ES-I3 (cell line): ENCODE measurements around the gene TANC2.
A peak's percentile ranks its signal among the peaks of the same experiment; 100 is the strongest.

Source experiments
- H3K36me3 ChIP-seq: 2 replicates; pipeline ENCODE4 v1.6.1; 2013; ENCODE audit warnings: mild to moderate bottlenecking, low read length, control low read depth, moderate library complexity; ENCODE audit not compliant: insufficient read depth
- H3K4me1 ChIP-seq: 2 replicates; pipeline ENCODE4 v1.6.1; 2013; ENCODE audit warnings: mild to moderate bottlenecking, control low read depth, low read length; ENCODE audit not compliant: insufficient read depth
- H3K9ac ChIP-seq: 2 replicates; pipeline ENCODE4 v1.6.1; 2013; ENCODE audit warnings: low read depth, mild to moderate bottlenecking, low read length, moderate library complexity
- H3K9me3 ChIP-seq: 2 replicates; pipeline ENCODE4 v1.6.1; 2013; ENCODE audit warnings: mild to moderate bottlenecking, low read length, moderate library complexity; ENCODE audit not compliant: control insufficient read depth, insufficient read depth

TANC2 gene

GRCh38 chr17:62937606-62938005 lies 28.4 kb upstream of the TANC2 start:
- no peaks in the 10 kb centered on the region; the same call in 1 of the 2 replicates for H3K4me1 ChIP-seq
- H3K9me3 ChIP-seq: peaks cover 4% of the 10 kb centered on the region; the same call in 1 of the 2 replicates
- H3K9ac ChIP-seq: no peak overlapping the region
- H3K36me3 ChIP-seq: no peaks in the 10 kb centered on the region

- H3K9ac ChIP-seq: no peak overlapping the region
- H3K36me3 ChIP-seq: no peaks in the 10 kb centered on the region
- peaks cover 4% of the 10 kb centered on the region; the same call in 1 of the 2 replicates for H3K9me3 ChIP-seq
- H3K4me1 ChIP-seq: no peaks in the 10 kb centered on the region
Observed at GRCh38 chr17:62941358-62941991, 24.6 kb upstream of the TANC2 start.

GRCh38 chr17:62948370-62948769 lies 17.7 kb upstream of the TANC2 start:
- Histone ChIP-seq H3K4me1 (no peaks in the 10 kb centered on the region), H3K9me3 (no peaks in the 10 kb centered on the region), H3K9ac (no peak overlapping the region), H3K36me3 (no peaks in the 10 kb centered on the region)

GRCh38 chr17:62949036-62949435 lies 17.0 kb upstream of the TANC2 start:
- no peak overlapping the region for H3K9ac ChIP-seq

GRCh38 chr17:62950067-62950466 lies 16.0 kb upstream of the TANC2 start:
- H3K36me3 ChIP-seq: no peaks in the 10 kb centered on the region
- no peak overlapping the region for H3K9ac ChIP-seq
- H3K9me3 ChIP-seq: no peaks in the 10 kb centered on the region
- H3K4me1 ChIP-seq: no peaks in the 10 kb centered on the region

More at GRCh38 chr17:62949036-62949435, 17.0 kb upstream of the TANC2 start:
- no peaks in the 10 kb centered on the region for H3K36me3 ChIP-seq
- no peaks in the 10 kb centered on the region for H3K9me3 ChIP-seq
- H3K4me1 ChIP-seq: no peaks in the 10 kb centered on the region

GRCh38 chr17:62955841-62956352 lies 10.1 kb upstream of the TANC2 start:
- Histone ChIP-seq H3K9ac (no peak overlapping the region), H3K9me3 (no peaks in the 10 kb centered on the region), H3K36me3 (no peaks in the 10 kb centered on the region), H3K4me1 (no peaks in the 10 kb centered on the region)

GRCh38 chr17:62963296-62963695 lies 2.7 kb upstream of the TANC2 start:
- Histone ChIP-seq H3K4me1 (peaks cover 15% of the 10 kb centered on the region), H3K9me3 (no peaks in the 10 kb centered on the region), H3K9ac (no peak overlapping the region), H3K36me3 (no peaks in the 10 kb centered on the region)

- Histone ChIP-seq H3K9me3 (no peaks in the 10 kb centered on the region), H3K9ac (no peak overlapping the region), H3K36me3 (no peaks in the 10 kb centered on the region), H3K4me1 (peaks cover 21% of the 10 kb centered on the region)
Observed at GRCh38 chr17:62964506-62964905, 1.5 kb upstream of the TANC2 start.

GRCh38 chr17:62965174-62965685 lies 805 bp upstream of the TANC2 start:
- peak overlapping the region; percentile 85 for H3K9ac ChIP-seq
- H3K9me3 ChIP-seq: no peaks in the 10 kb centered on the region
- no peaks in the 10 kb centered on the region for H3K36me3 ChIP-seq
- peaks cover 21% of the 10 kb centered on the region for H3K4me1 ChIP-seq

- H3K9me3 ChIP-seq: no peaks in the 10 kb centered on the region; the same call in 1 of the 2 replicates
- no peaks in the 10 kb centered on the region for H3K36me3 ChIP-seq
- H3K4me1 ChIP-seq: peaks cover 21% of the 10 kb centered on the region
- H3K9ac ChIP-seq: peak overlapping the region; percentile 85
Observed at GRCh38 chr17:62966426-62967204, 580 bp downstream of the TANC2 start.

GRCh38 chr17:62967205-62967529 lies 1.1 kb downstream of the TANC2 start:
- peaks cover 21% of the 10 kb centered on the region for H3K4me1 ChIP-seq
- H3K9me3 ChIP-seq: no peaks in the 10 kb centered on the region; the same call in 1 of the 2 replicates
- peak overlapping the region; percentile 85; the same call in 1 of the 2 replicates for H3K9ac ChIP-seq
- no peaks in the 10 kb centered on the region for H3K36me3 ChIP-seq

GRCh38 chr17:62968445-62968923 lies 2.4 kb downstream of the TANC2 start:
- peaks cover 21% of the 10 kb centered on the region for H3K4me1 ChIP-seq
- H3K9me3 ChIP-seq: no peaks in the 10 kb centered on the region; the same call in 1 of the 2 replicates
- no peaks in the 10 kb centered on the region for H3K36me3 ChIP-seq
- no peak overlapping the region for H3K9ac ChIP-seq

- Histone ChIP-seq H3K9ac (no peak overlapping the region), H3K36me3 (no peaks in the 10 kb centered on the region), H3K4me1 (peaks cover 17% of the 10 kb centered on the region), H3K9me3 (no peaks in the 10 kb centered on the region; the same call in 1 of the 2 replicates)
Observed at GRCh38 chr17:62970610-62971009, 4.6 kb downstream of the TANC2 start.

GRCh38 chr17:62971853-62972252 lies 5.8 kb downstream of the TANC2 start:
- H3K4me1 ChIP-seq: peaks cover 17% of the 10 kb centered on the region
- H3K9me3 ChIP-seq: peaks cover 4% of the 10 kb centered on the region; the same call in 1 of the 2 replicates
- H3K9ac ChIP-seq: no peak overlapping the region
- no peaks in the 10 kb centered on the region for H3K36me3 ChIP-seq
